NCI-H2029 treated with DMSO at 0.1 percent for 48 hours (cell line): ENCODE data around the gene NCLN.
"Not testable (repeated sequence)": the region's sequence is repeated elsewhere in the genome, so short reads cannot be mapped to it uniquely, and the experiment has no call there.

Experiments used
- DNase-seq: peaks from one replicate; lab custom pipeline; 2025; lab: John Stamatoyannopoulos, UW

Gene NCLN

GRCh38 chr19:3183721-3184641 lies 1.7 kb upstream of the NCLN start:
- DNase-seq: no peak

- peak; percentile 79 for DNase-seq
Measured at GRCh38 chr19:3184847-3185460, 776 bp upstream of the NCLN start.

- DNase-seq: no peak
Measured at GRCh38 chr19:3186160-3186688, 494 bp downstream of the NCLN start.

GRCh38 chr19:3186891-3187661 lies 1.3 kb downstream of the NCLN start:
- DNase-seq: no peak

DNA sequence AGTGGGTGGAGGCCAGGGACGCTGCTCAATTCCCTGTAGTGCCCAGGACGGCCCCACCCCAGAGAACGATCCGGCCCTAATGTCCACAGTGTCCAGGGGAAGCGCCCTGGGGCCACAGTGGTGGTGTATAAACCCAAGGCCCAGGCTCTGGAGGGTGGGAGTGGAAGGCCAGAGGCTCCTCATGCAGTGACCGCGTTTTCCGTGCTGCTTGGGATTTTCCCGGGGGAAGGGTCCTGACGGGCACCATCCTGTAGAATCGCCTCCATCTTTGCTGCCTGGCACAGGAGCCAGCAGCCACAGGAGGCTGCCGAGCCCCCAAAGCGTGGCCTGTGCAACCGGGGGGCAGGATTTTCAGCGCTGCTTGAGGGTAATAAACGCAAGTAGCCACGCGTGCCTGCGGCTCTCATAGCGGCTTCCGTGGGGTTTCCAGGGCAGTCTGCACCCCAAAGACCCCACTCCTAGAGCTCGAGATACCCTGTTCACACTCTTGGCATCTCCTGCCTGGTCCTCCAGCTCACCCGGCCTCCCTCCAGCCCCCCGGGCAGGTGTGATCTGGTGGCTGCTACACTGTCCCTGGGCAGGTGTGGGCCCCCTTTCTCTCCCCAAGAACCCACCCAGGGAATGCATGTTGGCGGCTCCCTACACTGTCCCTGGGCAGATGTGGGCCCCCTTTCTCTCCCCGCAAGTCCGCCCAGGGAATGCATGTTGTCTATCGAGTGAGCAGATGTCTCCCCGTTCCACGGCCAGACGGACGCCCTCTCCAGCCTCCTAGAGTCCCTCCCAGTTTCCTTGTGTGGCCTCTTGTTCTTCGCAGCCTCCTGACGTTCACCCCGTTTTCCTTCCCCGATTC lies 2.2 kb downstream of the NCLN start:
- DNase-seq: no peak

DNA sequence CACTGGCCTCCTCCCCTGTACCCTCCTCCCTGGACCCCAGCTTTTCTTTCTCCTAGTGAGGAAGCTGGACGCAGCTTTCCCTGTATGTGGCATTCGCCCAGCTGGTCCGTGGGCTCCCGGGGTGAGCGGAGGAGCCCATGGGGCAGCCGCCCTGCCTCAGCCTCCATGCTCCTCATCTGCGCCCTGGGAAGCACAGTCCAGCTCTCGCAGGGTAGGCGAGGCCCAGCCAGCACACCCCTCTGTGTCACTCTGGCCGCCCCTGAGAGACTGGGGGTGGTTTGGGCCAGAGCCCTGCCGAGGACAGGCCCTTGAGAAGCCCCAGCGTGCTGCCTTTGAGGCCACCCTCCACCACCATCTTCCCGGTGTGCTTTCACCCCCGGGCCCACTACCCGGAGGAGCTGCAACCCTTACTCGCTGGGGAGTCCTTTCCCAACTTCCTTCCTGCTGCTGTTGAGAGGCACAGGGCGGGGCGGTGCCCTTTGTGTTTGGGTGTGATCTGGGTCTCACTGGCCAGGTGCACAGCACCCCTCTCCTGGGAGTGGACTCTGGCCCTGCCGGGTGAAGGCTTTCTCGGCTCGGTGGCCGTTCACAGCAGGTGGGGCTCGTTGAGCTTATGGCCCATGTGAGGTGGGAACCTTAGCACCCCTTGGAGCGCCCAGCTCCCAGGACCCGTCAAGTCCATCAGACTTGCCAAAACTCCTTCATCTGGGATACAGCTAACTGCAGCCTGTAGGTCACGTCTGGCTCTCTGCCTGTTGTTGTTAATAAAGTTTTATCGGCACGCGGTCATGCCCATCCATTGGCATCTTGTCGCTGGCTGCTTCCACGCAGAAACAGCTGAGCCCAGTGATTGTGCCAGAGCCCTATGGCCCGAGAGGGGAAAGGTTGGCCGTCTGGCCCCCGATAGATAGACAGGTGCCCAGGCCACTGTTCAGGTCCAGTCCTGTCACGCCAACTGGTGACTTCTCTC lies 3.2 kb downstream of the NCLN start:
- DNase-seq: no peak

DNA sequence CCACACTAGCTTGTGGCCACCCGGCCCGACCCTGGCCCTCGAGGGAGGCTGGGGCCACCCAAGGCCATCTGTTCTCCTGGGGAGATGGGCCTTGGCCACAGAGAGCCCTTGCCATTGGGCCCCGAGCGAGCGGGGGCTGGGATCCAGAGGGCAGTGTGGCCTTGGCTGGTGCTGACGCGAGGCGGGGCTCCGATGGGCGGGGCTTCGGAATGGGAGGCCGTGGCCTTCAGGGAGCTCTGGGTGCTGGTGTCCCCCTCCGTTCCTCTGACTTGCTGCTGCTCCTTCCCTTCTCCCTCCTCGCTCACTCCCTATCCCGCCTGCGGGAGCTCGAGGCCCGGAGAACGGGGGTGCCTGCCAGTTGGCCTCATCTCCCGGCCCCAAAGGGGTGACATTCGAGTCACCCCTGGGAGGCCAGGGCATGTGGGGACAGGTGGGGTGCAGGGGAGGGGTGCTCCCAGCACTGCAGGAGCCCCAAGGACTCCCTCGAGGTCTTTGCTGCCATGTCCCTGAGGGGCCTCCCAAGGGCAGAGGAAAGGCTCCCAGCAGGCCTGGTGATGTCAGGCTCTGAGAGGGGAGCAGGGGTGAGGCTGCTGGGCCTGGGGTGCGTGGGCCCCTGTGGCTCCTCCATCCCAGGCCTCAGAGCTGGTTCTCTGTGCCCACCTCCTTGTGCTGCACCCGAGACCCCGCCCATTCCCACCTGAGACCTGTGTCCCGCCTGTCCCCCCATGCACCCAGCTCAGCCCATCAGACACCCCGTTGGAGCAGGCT lies 4.2 kb downstream of the NCLN start:
- DNase-seq: no peak

- no peak for DNase-seq
Measured at GRCh38 chr19:3190470-3190770, 4.7 kb downstream of the NCLN start.

GRCh38 chr19:3190921-3191805 lies 5.4 kb downstream of the NCLN start:
- DNase-seq: no peak

- DNase-seq: not testable (repeated sequence)
Measured at GRCh38 chr19:3191806-3192104, 6.0 kb downstream of the NCLN start.

GRCh38 chr19:3192228-3192635 lies 6.5 kb downstream of the NCLN start:
- DNase-seq: no peak

DNA sequence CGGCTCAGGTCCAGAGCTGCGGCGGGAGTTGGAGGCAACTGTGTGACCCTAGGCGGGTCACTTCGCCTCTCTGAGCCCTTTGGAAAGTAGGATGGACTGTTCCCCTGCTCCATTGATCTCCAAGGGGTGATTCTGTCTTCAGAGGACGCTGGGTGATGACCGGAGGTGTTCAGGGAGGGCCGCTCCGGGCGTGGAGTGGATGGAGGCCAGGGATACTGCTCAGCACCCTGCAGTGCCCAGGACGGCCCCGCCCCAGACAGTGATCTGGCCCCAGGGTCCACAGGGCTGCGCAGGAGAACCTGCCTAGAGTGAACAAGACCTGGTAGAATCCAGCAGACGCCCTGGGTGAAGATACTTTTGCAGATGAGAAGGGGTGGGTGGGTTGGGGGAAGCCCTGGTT lies 7.0 kb downstream of the NCLN start:
- DNase-seq: no peak

- no peak for DNase-seq
Measured at GRCh38 chr19:3193256-3194105, 7.8 kb downstream of the NCLN start.

DNA sequence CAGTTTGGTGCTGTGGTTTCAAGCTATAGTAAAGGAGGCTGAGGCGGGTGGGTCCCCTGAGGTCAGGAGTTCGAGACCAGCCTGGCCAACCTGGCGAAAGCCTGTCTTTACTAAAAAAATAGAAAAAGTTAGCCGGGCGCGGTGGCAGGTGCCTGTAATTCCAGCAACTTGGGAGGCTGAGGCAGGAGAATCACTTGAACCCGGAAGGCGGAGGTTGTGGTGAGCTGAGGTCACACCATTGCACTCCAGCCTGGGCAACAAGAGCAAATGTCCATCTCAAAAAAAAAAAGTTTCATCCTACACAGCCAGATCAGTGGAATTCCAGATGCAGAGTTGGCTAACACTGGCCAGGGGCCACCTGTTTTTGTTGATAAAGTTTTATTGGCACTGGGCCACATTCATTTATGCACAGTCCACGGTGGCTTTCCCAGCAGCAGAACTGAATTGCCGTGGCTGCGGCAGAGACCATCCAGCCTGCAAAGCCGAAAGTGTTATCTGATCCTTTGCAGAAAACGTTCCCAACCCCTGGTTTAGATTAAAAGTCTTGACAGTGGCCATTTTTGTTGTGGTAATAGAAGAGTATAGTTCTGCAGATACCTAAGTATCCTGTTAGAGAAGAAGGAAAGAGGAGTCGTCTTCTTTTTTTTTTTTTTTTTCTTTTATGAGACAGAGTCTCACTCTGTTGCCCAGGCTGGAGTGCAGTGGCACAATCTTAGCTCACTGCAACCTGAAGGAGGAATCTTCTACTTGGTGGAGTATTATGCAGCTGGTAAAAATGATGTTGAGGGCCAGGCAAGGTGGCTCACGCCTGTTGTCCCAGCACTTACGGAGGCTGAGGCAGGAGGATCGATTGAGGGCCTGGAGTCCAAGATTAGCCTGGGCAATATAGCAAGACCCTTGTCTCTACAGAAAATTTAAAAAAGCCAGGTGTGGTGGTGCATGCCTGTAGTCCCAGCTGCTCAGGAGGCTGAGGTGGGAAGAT lies 8.7 kb downstream of the NCLN start:
- DNase-seq: no peak

- no peak for DNase-seq
Measured at GRCh38 chr19:3196064-3196932, 10.6 kb downstream of the NCLN start.

- DNase-seq: no peak
Measured at GRCh38 chr19:3196933-3197205, 11.1 kb downstream of the NCLN start.
